IMR-90 (cell line): Measurements from ENCODE around the gene PTCD2. TPM values are rescaled to one million over a fixed set of nuclear protein-coding genes. Genes with fewer than 3 reads are reported as not detected.

Experiments used
- ATAC-seq: fragments of 200-7000 bp; cut with Tn5 transposase; 2 replicates; pipeline ENCODE4 v1.9.1; 2020; ENCODE audit warnings: low read depth, mild to moderate bottlenecking, moderate library complexity
- BruUV-seq: library from RNA; stranded (reverse); fragments of 400-500 nt; replicated peaks from 2 replicates; lab custom pipeline; 2021; lab: Mats Ljungman, UMichigan
- CTCF ChIA-PET: fragments of 300-600 bp; formaldehyde crosslinking; extraction: SDS; loops from one replicate; lab custom pipeline; 2021; ENCODE audit warnings: antibody characterized with exemption; lab: Yijun Ruan, JAX
- POLR2A ChIA-PET: fragments of 300-600 bp; sonication (Branson Sonifier 250); formaldehyde crosslinking; loops from one replicate; lab custom pipeline; 2022; ENCODE audit warnings: antibody characterized with exemption; ENCODE audit not compliant: unreplicated experiment; lab: Charles Lee
- DNase-seq: peaks from one replicate; pipeline ENCODE4 v3.0.0; 2013
- H2AFZ ChIP-seq: replicated peaks from 2 replicates; pipeline ENCODE3; 2013; ENCODE audit warnings: low read length, mild to moderate bottlenecking; ENCODE audit not compliant: poor library complexity
- H2AK5ac ChIP-seq: 2 replicates; pipeline ENCODE4 v1.6.1; 2013; ENCODE audit warnings: low read depth, low read length, inconsistent platforms
- H2AK9ac ChIP-seq: replicated peaks from 2 replicates; pipeline ENCODE3; 2013; ENCODE audit warnings: mild to moderate bottlenecking, low read depth, low read length, moderate library complexity; ENCODE audit not compliant: poor library complexity
- H2BK120ac ChIP-seq: 2 replicates; pipeline ENCODE4 v1.6.1; 2013; ENCODE audit warnings: low read depth, low read length, inconsistent platforms
- H2BK15ac ChIP-seq: 3 replicates; pipeline ENCODE4 v1.6.1; 2013; ENCODE audit warnings: low read depth, low read length, inconsistent platforms
- H2BK20ac ChIP-seq: 2 replicates; pipeline ENCODE4 v1.6.1; 2013; ENCODE audit warnings: low read depth, mild to moderate bottlenecking, inconsistent platforms, low read length, moderate library complexity
- H2BK5ac ChIP-seq: 2 replicates; pipeline ENCODE4 v1.6.1; 2013; ENCODE audit warnings: mild to moderate bottlenecking, low read depth, low read length, inconsistent platforms; ENCODE audit not compliant: poor library complexity, severe bottlenecking
- H3K14ac ChIP-seq: replicated peaks from 2 replicates; pipeline ENCODE4 v1.6.1; 2013; ENCODE audit warnings: low read depth, low read length, inconsistent platforms
- H3K18ac ChIP-seq: 2 replicates; pipeline ENCODE4 v1.6.1; 2013; ENCODE audit warnings: low read depth, low read length, control low read depth
- H3K23ac ChIP-seq: 2 replicates; pipeline ENCODE4 v1.6.1; 2013; ENCODE audit warnings: low read depth, low read length, inconsistent platforms
- H3K27ac ChIP-seq: 2 replicates; pipeline ENCODE4 v1.5.1; 2013; ENCODE audit warnings: mild to moderate bottlenecking, control low read depth, low read length; ENCODE audit not compliant: insufficient read depth
- H3K27me3 ChIP-seq: 2 replicates; pipeline ENCODE4 v1.6.1; 2013; ENCODE audit warnings: low read length; ENCODE audit not compliant: control insufficient read depth, insufficient read depth
- H3K36me3 ChIP-seq: 2 replicates; pipeline ENCODE4 v1.6.1; 2013; ENCODE audit warnings: low read length, mixed read lengths; ENCODE audit not compliant: control insufficient read depth, insufficient read depth
- H3K4ac ChIP-seq: 2 replicates; pipeline ENCODE4 v1.6.1; 2013; ENCODE audit warnings: low read depth, low read length, inconsistent platforms
- H3K4me1 ChIP-seq: 2 replicates; pipeline ENCODE4 v1.6.1; 2013; ENCODE audit warnings: low read length, mixed read lengths; ENCODE audit not compliant: control insufficient read depth, insufficient read depth
- H3K4me2 ChIP-seq: 2 replicates; pipeline ENCODE4 v1.6.1; 2013; ENCODE audit warnings: low read depth, mild to moderate bottlenecking, control low read depth, low read length, moderate library complexity
- H3K4me3 ChIP-seq: 2 replicates; pipeline ENCODE4 v1.5.1; 2013; ENCODE audit warnings: low read depth, mild to moderate bottlenecking, control low read depth, low read length, moderate library complexity; ENCODE audit not compliant: insufficient read depth
- H3K56ac ChIP-seq: 2 replicates; pipeline ENCODE4 v1.6.1; 2013; ENCODE audit warnings: low read length, inconsistent platforms; ENCODE audit not compliant: insufficient read depth; ENCODE audit errors: extremely low read depth
- H3K79me1 ChIP-seq, 2 experiments: 2 replicates each; pipeline ENCODE4 v1.6.1; 2013; ENCODE audit warnings: low read length in 2 of 2, inconsistent platforms in 1 of 2, low read depth in 1 of 2
- H3K9ac ChIP-seq: 2 replicates; pipeline ENCODE4 v1.6.1; 2013; ENCODE audit warnings: low read depth, low read length, control low read depth
- H3K9me1 ChIP-seq: 2 replicates; pipeline ENCODE4 v1.6.1; 2013; ENCODE audit warnings: low read length, inconsistent platforms; ENCODE audit not compliant: insufficient read depth
- H3K9me3 ChIP-seq: 2 replicates; pipeline ENCODE4 v1.6.1; 2013; ENCODE audit warnings: low read length; ENCODE audit not compliant: control insufficient read depth, insufficient read depth
- H4K20me1 ChIP-seq: 2 replicates; pipeline ENCODE4 v1.6.1; 2013; ENCODE audit warnings: low read length, inconsistent platforms; ENCODE audit not compliant: insufficient read depth
- H4K5ac ChIP-seq: 2 replicates; pipeline ENCODE4 v1.6.1; 2013; ENCODE audit warnings: mild to moderate bottlenecking, low read depth, low read length, control low read depth
- H4K8ac ChIP-seq, 2 experiments: 2 replicates each; pipeline ENCODE4 v1.6.1; 2013; ENCODE audit warnings: low read depth in 2 of 2, low read length in 2 of 2, control low read depth in 1 of 2, inconsistent platforms in 1 of 2
- H4K91ac ChIP-seq: 2 replicates; pipeline ENCODE4 v1.6.1; 2013; ENCODE audit warnings: low read depth, low read length, inconsistent platforms; ENCODE audit not compliant: insufficient read depth
- FOS ChIP-seq: fragments of 150-350 bp; IDR thresholded peaks from 2 replicates; pipeline ENCODE4 v1.6.1; 2016; ENCODE audit warnings: low read depth, low read length
- SMC3 ChIP-seq: fragments of 150-350 bp; IDR thresholded peaks from 2 replicates; pipeline ENCODE4 v1.6.1; 2016; ENCODE audit warnings: low read depth, mild to moderate bottlenecking, antibody characterized with exemption, low read length, moderate library complexity
- WGBS, 2 experiments: methylation state at CpG; one replicate each; pipeline versions ENCODE4 v1.1.5 to v1.1.7; 2013; ENCODE audit warnings: missing lambda C conversion rate in 2 of 2; ENCODE audit not compliant: insufficient read length in 1 of 2; ENCODE audit errors: extremely low coverage in 2 of 2; 5-methylcytosine and 5-hydroxymethylcytosine counted together
- dilution Hi-C: fragments of 300-500 bp; cut with HindIII; formaldehyde crosslinking; loops from one replicate; pipeline ENCODE4 v1.14.3; 2018; ENCODE audit warnings: low sequenced_read_pairs; ENCODE audit not compliant: unreplicated experiment
- in situ Hi-C: fragments of 300-500 bp; cut with MboI; formaldehyde crosslinking; loops from 3 replicates; pipeline ENCODE4 v1.14.3; 2019; ENCODE audit warnings: low sequenced_read_pairs, inconsistent platforms, mixed read lengths
- intact Hi-C: fragments of 100-400 bp; cut with micrococcal nuclease; formaldehyde crosslinking; loops from 2 replicates; pipeline ENCODE4 v1.10.0; 2022
- polyA plus RNA-seq, 3 experiments: library from polyadenylated mRNA; depleted of rRNA; stranded (reverse); fragments of >200 nt; gene quantifications; 2 replicates each; pipeline ENCODE4 v1.2.3, GENCODE V29; 2012; ENCODE audit warnings: low replicate concordance in 1 of 3
- total RNA-seq: library from RNA; depleted of rRNA; stranded (reverse); fragments of >200 nt; gene quantifications from 2 replicates; pipeline ENCODE4 v1.2.3, GENCODE V29; 2012

Gene PTCD2
- total and polyA plus RNA-seq, 2 of the 4 experiments (the other 2 are of a cell fraction) = 6.5 to 9.9 TPM

DNA sequence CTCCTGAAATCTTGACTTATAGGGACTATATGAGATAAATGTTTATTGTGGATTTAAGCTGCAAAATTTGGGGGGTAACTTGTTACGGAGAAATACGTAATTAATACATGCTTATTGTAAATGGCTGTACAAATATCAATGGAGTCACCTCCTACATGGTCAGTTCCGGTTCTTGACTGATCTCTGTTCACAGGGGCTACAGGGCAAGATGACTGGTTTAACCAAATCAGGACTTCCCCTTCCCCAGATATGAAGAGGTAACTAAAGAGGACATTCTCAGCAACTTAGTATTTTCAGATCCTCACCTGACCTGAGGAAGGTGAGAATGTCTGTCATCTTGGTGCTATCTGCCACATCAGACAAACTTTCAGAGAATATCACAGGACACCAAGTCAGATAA is 54.7 kb downstream of the PTCD2 start:
- Histone ChIP-seq H2AFZ (no peak overlapping the region), H3K79me1 (no peaks in the 10 kb centered on the region), H4K20me1 (no peaks in the 10 kb centered on the region), H2AK9ac (no peak overlapping the region), H3K4me1 (peaks cover 5% of the 10 kb centered on the region; the same call in 1 of the 2 replicates), H4K5ac (no peak overlapping the region), H2BK120ac (no peak overlapping the region), H3K18ac (no peak overlapping the region), H2BK20ac (no peak overlapping the region), H2BK15ac (no peak overlapping the region), H3K9me1 (peaks cover 2% of the 10 kb centered on the region; the same call in 1 of the 2 replicates), H4K8ac (no peak overlapping the region), H2BK5ac (no peak overlapping the region), H3K23ac (no peak overlapping the region), H3K27me3 (no peaks in the 10 kb centered on the region), H3K36me3 (no peaks in the 10 kb centered on the region), H3K9ac (no peak overlapping the region), H3K56ac (no peak overlapping the region), H2AK5ac (no peak overlapping the region; the same call in 1 of the 2 replicates), H3K4me2 (no peak overlapping the region), H3K9me3 (no peaks in the 10 kb centered on the region), H4K91ac (no peak overlapping the region), H3K4me3 (no peak overlapping the region), H3K4ac (no peak overlapping the region), H3K14ac (no peak overlapping the region), H3K27ac (no peak overlapping the region)
- intact Hi-C loops (no loop called here), in situ Hi-C loops (loop anchor here (25.0 kb wide), 1 partner anchor 137 kb away; the partner anchor contains the start of gene ZNF366), dilution Hi-C loops (no loop called here)
- no peak for DNase-seq
- ATAC-seq = no peak
- 100% methylated on average over 1 of the region's 3 CpGs; no CpG with 5 or more reads in 1 of the 2 experiments for WGBS, 2 experiments
- TF ChIP-seq FOS = no peak
- no peak for TF ChIP-seq SMC3
- BruUV-seq = no TSS peak
- ChIA-PET POLR2A (no interaction called here), CTCF (interaction anchor here (1.0 kb wide), 1 partner anchor 9 kb away, joined by 3 read pairs; no protein-coding TSS in a partner anchor)
